ENCODE measurements around the gene LRIG1. TPM values are rescaled to one million over a fixed set of nuclear protein-coding genes. Genes with fewer than 3 reads are reported as not detected.

The LRIG1 gene
- total and polyA plus RNA-seq, 2 donors from 2014 or later = 8.2 to 20.6 TPM

GRCh38 chr3:66365080-66365479, 135.7 kb downstream of the LRIG1 start:
- Histone ChIP-seq H3K27ac (ENCODE audit: low read depth in 2 of 2, low read length in 2 of 2) (no peak overlapping the region), H3K4me3 (ENCODE audit: low read length in 3 of 3) (no peak overlapping the region), H3K9me3 (ENCODE audit: control insufficient read depth in 2 of 3, insufficient read depth in 1 of 3, low read length in 3 of 3) (no peaks in the 10 kb centered on the region), H3K9ac (ENCODE audit: low read length in 3 of 3) (no peak overlapping the region), H3K4me1 (ENCODE audit: control insufficient read depth in 2 of 3, insufficient read depth in 2 of 3, low read depth in 1 of 3, low read length in 3 of 3) (no peaks in the 10 kb centered on the region), H3K27me3 (ENCODE audit: control insufficient read depth, insufficient read depth, low read length) (no peaks in the 10 kb centered on the region), H3K36me3 (ENCODE audit: control insufficient read depth in 2 of 3, insufficient read depth in 3 of 3, low read length in 3 of 3) (peaks cover 0 to 3% (median 0%) of the 10 kb centered on the region in 3 donors)
- DNase-seq (no peak), FAIRE-seq (no peak)
- TF ChIP-seq CTCF (IDR thresholded peaks at IDR 0.05; ENCODE audit: borderline replicate concordance, extremely low read depth, insufficient read depth) = no peak
- intact Hi-C loops (cut with DNase I) = no loop called here

- Histone ChIP-seq H3K9ac (ENCODE audit: low read length in 3 of 3) (no peak overlapping the region), H3K4me3 (ENCODE audit: low read length in 3 of 3) (no peak overlapping the region)
These were observed 137.7 kb downstream of the LRIG1 start for GRCh38 chr3:66363148-66363547.

GRCh38 chr3:66362541-66362941, 138.3 kb downstream of the LRIG1 start:
- H3K36me3 ChIP-seq (ENCODE audit: control insufficient read depth in 2 of 3, insufficient read depth in 3 of 3, low read length in 3 of 3) = no peaks in the 10 kb centered on the region
- intact Hi-C loops (cut with DNase I) = no loop called here
- H3K4me1 ChIP-seq (ENCODE audit: control insufficient read depth in 2 of 3, insufficient read depth in 2 of 3, low read depth in 1 of 3, low read length in 3 of 3) = no peaks in the 10 kb centered on the region
- H3K27me3 ChIP-seq (ENCODE audit: control insufficient read depth, insufficient read depth, low read length) = no peaks in the 10 kb centered on the region
- no peaks in the 10 kb centered on the region for H3K9me3 ChIP-seq (ENCODE audit: control insufficient read depth in 2 of 3, insufficient read depth in 1 of 3, low read length in 3 of 3)
- FAIRE-seq = no peak
- H3K4me3 ChIP-seq (ENCODE audit: low read length in 3 of 3) = no peak overlapping the region
- TF ChIP-seq CTCF (IDR thresholded peaks at IDR 0.05; ENCODE audit: borderline replicate concordance, extremely low read depth, insufficient read depth) = no peak
- no peak overlapping the region for H3K9ac ChIP-seq (ENCODE audit: low read length in 3 of 3)
- peak in 2 of 5 donors; percentile 12 to 20 for DNase-seq
- H3K27ac ChIP-seq (ENCODE audit: low read depth in 2 of 2, low read length in 2 of 2) = no peak overlapping the region

More at GRCh38 chr3:66363148-66363547, 137.7 kb downstream of the LRIG1 start:
- Histone ChIP-seq H3K27me3 (ENCODE audit: control insufficient read depth, insufficient read depth, low read length) (no peaks in the 10 kb centered on the region), H3K27ac (ENCODE audit: low read depth in 2 of 2, low read length in 2 of 2) (no peak overlapping the region), H3K36me3 (ENCODE audit: control insufficient read depth in 2 of 3, insufficient read depth in 3 of 3, low read length in 3 of 3) (no peaks in the 10 kb centered on the region), H3K4me1 (ENCODE audit: control insufficient read depth in 2 of 3, insufficient read depth in 2 of 3, low read depth in 1 of 3, low read length in 3 of 3) (no peaks in the 10 kb centered on the region), H3K9me3 (ENCODE audit: control insufficient read depth in 2 of 3, insufficient read depth in 1 of 3, low read length in 3 of 3) (no peaks in the 10 kb centered on the region)
- no peak for TF ChIP-seq CTCF (IDR thresholded peaks at IDR 0.05; ENCODE audit: borderline replicate concordance, extremely low read depth, insufficient read depth)
- peak in 3 of 5 donors; percentile 47 to 77 (median 71) for DNase-seq
- FAIRE-seq = no peak
- intact Hi-C loops (cut with DNase I) = no loop called here

GRCh38 chr3:66361356-66361755, 139.5 kb downstream of the LRIG1 start:
- intact Hi-C loops (cut with DNase I) = no loop called here
- DNase-seq = no peak

More at GRCh38 chr3:66361356-66361755, 139.5 kb downstream of the LRIG1 start:
- Histone ChIP-seq H3K27ac (ENCODE audit: low read depth in 2 of 2, low read length in 2 of 2) (no peak overlapping the region), H3K9ac (ENCODE audit: low read length in 3 of 3) (no peak overlapping the region), H3K4me3 (ENCODE audit: low read length in 3 of 3) (no peak overlapping the region), H3K27me3 (ENCODE audit: control insufficient read depth, insufficient read depth, low read length) (no peaks in the 10 kb centered on the region), H3K36me3 (ENCODE audit: control insufficient read depth in 2 of 3, insufficient read depth in 3 of 3, low read length in 3 of 3) (no peaks in the 10 kb centered on the region), H3K4me1 (ENCODE audit: control insufficient read depth in 2 of 3, insufficient read depth in 2 of 3, low read depth in 1 of 3, low read length in 3 of 3) (no peaks in the 10 kb centered on the region), H3K9me3 (ENCODE audit: control insufficient read depth in 2 of 3, insufficient read depth in 1 of 3, low read length in 3 of 3) (no peaks in the 10 kb centered on the region)
- TF ChIP-seq CTCF (IDR thresholded peaks at IDR 0.05; ENCODE audit: borderline replicate concordance, extremely low read depth, insufficient read depth) = no peak
- no peak for FAIRE-seq
